ENCODE data around the gene PSMD2. TPM values are rescaled to one million over a fixed set of nuclear protein-coding genes. Genes with fewer than 3 reads are reported as not detected.

Gene PSMD2
- total and polyA plus RNA-seq, 2 of the 8 experiments (the other 6 are each of a cell fraction or from before 2014, with no cell fraction given): 350 to 363 TPM

DNA sequence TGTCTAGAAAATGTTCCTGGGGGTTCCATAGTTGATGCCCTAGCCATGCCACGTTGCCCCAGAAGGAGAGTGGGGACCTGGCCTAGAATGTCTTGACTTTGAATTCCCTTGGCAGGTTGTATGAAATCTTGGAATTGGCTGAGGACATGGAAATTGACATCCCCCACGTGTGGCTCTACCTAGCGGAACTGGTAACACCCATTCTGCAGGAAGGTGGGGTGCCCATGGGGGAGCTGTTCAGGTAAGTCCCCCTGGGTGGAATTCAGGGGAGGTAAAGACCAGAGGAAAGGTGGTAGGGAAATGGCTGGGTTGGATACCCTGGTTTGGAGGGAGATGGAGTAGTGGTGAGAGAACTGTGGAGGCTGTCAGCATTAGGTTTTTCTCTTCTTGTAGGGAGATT, 29.5 kb downstream of the PSMD2 start (continued):
- TF ChIP-seq GTF2F1 (IDR thresholded peaks at IDR 0.05; ENCODE audit: borderline replicate concordance, low read depth, low read length): no peak

Data from H1 (cell line).